ENCODE results near the gene GPSM1.
"Not testable (repeated sequence)": the region's sequence is repeated elsewhere in the genome, so short reads cannot be mapped to it uniquely, and the experiment has no call there.

The GPSM1 gene

GRCh38 chr9:136314944-136315343 is 12.4 kb upstream of the GPSM1 start:
- DNase-seq (ENCODE audit: insufficient read length, low spot score) (no peak), FAIRE-seq (no peak)

DNA sequence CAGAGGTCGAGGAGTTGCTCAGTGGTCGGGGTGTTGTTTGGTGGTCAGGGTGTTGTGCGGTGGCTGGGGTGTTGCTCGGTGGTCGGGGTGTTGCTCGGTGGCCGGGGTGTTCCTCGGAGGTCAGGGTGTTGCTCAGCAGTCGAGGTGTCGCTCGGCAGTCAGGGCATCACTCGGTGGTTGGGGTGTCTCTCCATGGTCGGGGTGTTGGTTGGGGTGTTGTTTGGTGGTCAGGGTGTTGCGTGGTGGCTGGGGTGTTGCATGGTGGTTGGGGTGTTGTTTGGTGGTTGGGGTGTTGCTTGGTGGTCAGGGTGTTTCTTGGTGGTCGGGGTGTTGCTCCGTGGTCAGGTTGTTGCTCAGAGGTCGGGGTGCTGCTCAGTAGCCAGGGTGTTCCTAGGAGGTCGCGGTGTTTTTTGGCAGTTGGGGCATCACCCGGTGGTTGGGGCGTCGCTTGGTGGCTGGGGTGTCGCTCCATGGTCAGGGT is 11.0 kb upstream of the GPSM1 start:
- DNase-seq (ENCODE audit: insufficient read length, low spot score) (no peak), FAIRE-seq (no peak)
- no peak for TF ChIP-seq CTCF (IDR thresholded peaks at IDR 0.05; ENCODE audit: insufficient read depth, missing control alignments)

More at GRCh38 chr9:136314944-136315343, 12.4 kb upstream of the GPSM1 start:
- TF ChIP-seq CTCF (IDR thresholded peaks at IDR 0.05; ENCODE audit: insufficient read depth, missing control alignments): no peak

GRCh38 chr9:136316896-136317676 is 10.3 kb upstream of the GPSM1 start:
- DNase-seq (ENCODE audit: insufficient read length, low spot score) (no peak), FAIRE-seq (no peak)
- no peak for TF ChIP-seq CTCF (IDR thresholded peaks at IDR 0.05; ENCODE audit: insufficient read depth, missing control alignments)

GRCh38 chr9:136317695-136318094 is 9.6 kb upstream of the GPSM1 start:
- DNase-seq (ENCODE audit: insufficient read length, low spot score) (no peak), FAIRE-seq (no peak)
- TF ChIP-seq CTCF (IDR thresholded peaks at IDR 0.05; ENCODE audit: insufficient read depth, missing control alignments): no peak

- FAIRE-seq (no peak), DNase-seq (ENCODE audit: insufficient read length, low spot score) (no peak)
- no peak for TF ChIP-seq CTCF (IDR thresholded peaks at IDR 0.05; ENCODE audit: insufficient read depth, missing control alignments)
Observed at GRCh38 chr9:136318111-136318775, 9.1 kb upstream of the GPSM1 start.

- FAIRE-seq: no peak
- TF ChIP-seq CTCF (IDR thresholded peaks at IDR 0.05; ENCODE audit: insufficient read depth, missing control alignments): no peak
Observed at GRCh38 chr9:136318776-136319241, 8.5 kb upstream of the GPSM1 start.

DNA sequence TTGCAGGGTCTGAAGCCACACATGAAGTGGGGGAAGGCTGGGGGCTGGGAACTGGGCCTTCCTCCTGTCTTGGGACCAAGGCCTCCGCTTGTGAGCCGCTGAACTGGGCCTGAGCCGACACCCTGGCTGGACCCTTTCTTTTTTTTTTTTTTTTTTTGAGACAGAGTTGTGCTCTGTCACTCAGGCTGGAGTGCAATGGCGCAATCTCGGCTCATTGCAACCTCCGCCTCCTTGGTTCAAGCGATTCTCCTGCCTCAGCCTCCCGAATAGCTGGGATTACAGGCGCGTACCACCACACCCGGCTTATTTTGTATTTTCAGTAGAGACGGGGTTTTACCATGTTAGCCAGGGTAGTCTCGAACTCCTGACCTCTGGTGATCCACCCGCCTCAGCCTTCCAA is 8.1 kb upstream of the GPSM1 start:
- DNase-seq (ENCODE audit: insufficient read length, low spot score); FAIRE-seq: not testable (repeated sequence)

More at GRCh38 chr9:136318776-136319241, 8.5 kb upstream of the GPSM1 start:
- no peak for DNase-seq (ENCODE audit: insufficient read length, low spot score)

GRCh38 chr9:136319955-136320354 is 7.4 kb upstream of the GPSM1 start:
- FAIRE-seq; DNase-seq (ENCODE audit: insufficient read length, low spot score): not testable (repeated sequence)

GRCh38 chr9:136320972-136321371 is 6.4 kb upstream of the GPSM1 start:
- DNase-seq (ENCODE audit: insufficient read length, low spot score); FAIRE-seq: not testable (repeated sequence)
